Measurements from ENCODE around the gene KIRREL1.

KIRREL1 gene

GRCh38 chr1:158027508-158027907 is 34.1 kb downstream of the KIRREL1 start:
- Histone ChIP-seq H3K4me1 (ENCODE audit: control insufficient read depth, insufficient read depth, low read length) (peaks cover 19% of the 10 kb centered on the region), H3K27me3 (ENCODE audit: control insufficient read depth, insufficient read depth, low read length) (no peaks in the 10 kb centered on the region), H3K9ac (ENCODE audit: low read length) (no peak overlapping the region), H3K36me3 (ENCODE audit: control insufficient read depth, insufficient read depth, low read length) (no peaks in the 10 kb centered on the region), H3K27ac (ENCODE audit: low read depth, low read length) (no peak overlapping the region), H3K4me3 (ENCODE audit: low read length) (no peak overlapping the region)

DNA sequence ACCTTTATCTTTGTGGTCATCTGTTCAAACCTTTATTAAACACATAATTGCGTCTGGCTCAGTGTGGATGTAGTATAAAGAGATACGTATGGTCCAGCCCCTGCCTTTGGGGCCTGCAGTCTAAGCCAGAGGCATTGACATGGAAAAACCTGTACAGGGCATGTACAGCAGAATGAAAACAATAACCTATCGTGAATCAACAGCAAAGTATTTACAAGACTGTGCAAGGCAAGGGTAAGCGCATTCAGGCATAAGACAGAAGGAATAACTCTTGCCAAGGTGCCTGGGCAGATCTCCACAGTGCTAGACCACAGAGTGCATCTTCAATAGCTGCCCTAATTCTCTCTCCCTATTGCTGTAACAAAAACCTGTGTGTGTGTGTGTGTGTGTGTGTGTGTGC is 35.5 kb downstream of the KIRREL1 start:
- Histone ChIP-seq H3K9ac (ENCODE audit: low read length) (no peak overlapping the region), H3K4me3 (ENCODE audit: low read length) (no peak overlapping the region), H3K27ac (ENCODE audit: low read depth, low read length) (peak overlapping the region; percentile 4)

GRCh38 chr1:158035014-158035413 is 41.6 kb downstream of the KIRREL1 start:
- Histone ChIP-seq H3K4me1 (ENCODE audit: control insufficient read depth, insufficient read depth, low read length) (peaks cover 12% of the 10 kb centered on the region), H3K27me3 (ENCODE audit: control insufficient read depth, insufficient read depth, low read length) (no peaks in the 10 kb centered on the region), H3K27ac (ENCODE audit: low read depth, low read length) (no peak overlapping the region), H3K9ac (ENCODE audit: low read length) (no peak overlapping the region), H3K4me3 (ENCODE audit: low read length) (no peak overlapping the region), H3K36me3 (ENCODE audit: control insufficient read depth, insufficient read depth, low read length) (no peaks in the 10 kb centered on the region)

More for the DNA sequence above, 35.5 kb downstream of the KIRREL1 start:
- Histone ChIP-seq H3K4me1 (ENCODE audit: control insufficient read depth, insufficient read depth, low read length) (peaks cover 14% of the 10 kb centered on the region), H3K27me3 (ENCODE audit: control insufficient read depth, insufficient read depth, low read length) (no peaks in the 10 kb centered on the region), H3K36me3 (ENCODE audit: control insufficient read depth, insufficient read depth, low read length) (no peaks in the 10 kb centered on the region)

- Histone ChIP-seq H3K9ac (ENCODE audit: low read length) (no peak overlapping the region), H3K4me3 (ENCODE audit: low read length) (no peak overlapping the region), H3K27ac (ENCODE audit: low read depth, low read length) (no peak overlapping the region), H3K27me3 (ENCODE audit: control insufficient read depth, insufficient read depth, low read length) (no peaks in the 10 kb centered on the region), H3K4me1 (ENCODE audit: control insufficient read depth, insufficient read depth, low read length) (peaks cover 12% of the 10 kb centered on the region), H3K36me3 (ENCODE audit: control insufficient read depth, insufficient read depth, low read length) (no peaks in the 10 kb centered on the region)
These were observed 42.6 kb downstream of the KIRREL1 start for GRCh38 chr1:158035976-158036583.

GRCh38 chr1:158037008-158037865 is 43.8 kb downstream of the KIRREL1 start:
- peaks cover 12% of the 10 kb centered on the region for H3K4me1 ChIP-seq (ENCODE audit: control insufficient read depth, insufficient read depth, low read length)
- no peak overlapping the region for H3K27ac ChIP-seq (ENCODE audit: low read depth, low read length)
- H3K9ac ChIP-seq (ENCODE audit: low read length), result no peak overlapping the region
- H3K4me3 ChIP-seq (ENCODE audit: low read length), result no peak overlapping the region
- no peaks in the 10 kb centered on the region for H3K36me3 ChIP-seq (ENCODE audit: control insufficient read depth, insufficient read depth, low read length)
- no peaks in the 10 kb centered on the region for H3K27me3 ChIP-seq (ENCODE audit: control insufficient read depth, insufficient read depth, low read length)

GRCh38 chr1:158037866-158038359 is 44.5 kb downstream of the KIRREL1 start:
- H3K4me3 ChIP-seq (ENCODE audit: low read length), result no peak overlapping the region
- no peaks in the 10 kb centered on the region for H3K36me3 ChIP-seq (ENCODE audit: control insufficient read depth, insufficient read depth, low read length)
- H3K4me1 ChIP-seq (ENCODE audit: control insufficient read depth, insufficient read depth, low read length), result peaks cover 12% of the 10 kb centered on the region
- no peak overlapping the region for H3K9ac ChIP-seq (ENCODE audit: low read length)
- H3K27me3 ChIP-seq (ENCODE audit: control insufficient read depth, insufficient read depth, low read length), result no peaks in the 10 kb centered on the region
- no peak overlapping the region for H3K27ac ChIP-seq (ENCODE audit: low read depth, low read length)

GRCh38 chr1:158038793-158039192 is 45.3 kb downstream of the KIRREL1 start:
- Histone ChIP-seq H3K36me3 (ENCODE audit: control insufficient read depth, insufficient read depth, low read length) (no peaks in the 10 kb centered on the region), H3K4me1 (ENCODE audit: control insufficient read depth, insufficient read depth, low read length) (peaks cover 18% of the 10 kb centered on the region), H3K27me3 (ENCODE audit: control insufficient read depth, insufficient read depth, low read length) (no peaks in the 10 kb centered on the region), H3K9ac (ENCODE audit: low read length) (no peak overlapping the region), H3K27ac (ENCODE audit: low read depth, low read length) (no peak overlapping the region), H3K4me3 (ENCODE audit: low read length) (no peak overlapping the region)

GRCh38 chr1:158039380-158039779 is 45.9 kb downstream of the KIRREL1 start:
- H3K27me3 ChIP-seq (ENCODE audit: control insufficient read depth, insufficient read depth, low read length), result no peaks in the 10 kb centered on the region
- no peak overlapping the region for H3K27ac ChIP-seq (ENCODE audit: low read depth, low read length)
- peaks cover 19% of the 10 kb centered on the region for H3K4me1 ChIP-seq (ENCODE audit: control insufficient read depth, insufficient read depth, low read length)
- no peak overlapping the region for H3K4me3 ChIP-seq (ENCODE audit: low read length)
- no peaks in the 10 kb centered on the region for H3K36me3 ChIP-seq (ENCODE audit: control insufficient read depth, insufficient read depth, low read length)
- H3K9ac ChIP-seq (ENCODE audit: low read length), result no peak overlapping the region

GRCh38 chr1:158040323-158040722 is 46.9 kb downstream of the KIRREL1 start:
- H3K36me3 ChIP-seq (ENCODE audit: control insufficient read depth, insufficient read depth, low read length), result no peaks in the 10 kb centered on the region
- no peak overlapping the region for H3K9ac ChIP-seq (ENCODE audit: low read length)
- no peak overlapping the region for H3K4me3 ChIP-seq (ENCODE audit: low read length)
- H3K27me3 ChIP-seq (ENCODE audit: control insufficient read depth, insufficient read depth, low read length), result no peaks in the 10 kb centered on the region
- no peak overlapping the region for H3K27ac ChIP-seq (ENCODE audit: low read depth, low read length)
- peaks cover 19% of the 10 kb centered on the region for H3K4me1 ChIP-seq (ENCODE audit: control insufficient read depth, insufficient read depth, low read length)

DNA sequence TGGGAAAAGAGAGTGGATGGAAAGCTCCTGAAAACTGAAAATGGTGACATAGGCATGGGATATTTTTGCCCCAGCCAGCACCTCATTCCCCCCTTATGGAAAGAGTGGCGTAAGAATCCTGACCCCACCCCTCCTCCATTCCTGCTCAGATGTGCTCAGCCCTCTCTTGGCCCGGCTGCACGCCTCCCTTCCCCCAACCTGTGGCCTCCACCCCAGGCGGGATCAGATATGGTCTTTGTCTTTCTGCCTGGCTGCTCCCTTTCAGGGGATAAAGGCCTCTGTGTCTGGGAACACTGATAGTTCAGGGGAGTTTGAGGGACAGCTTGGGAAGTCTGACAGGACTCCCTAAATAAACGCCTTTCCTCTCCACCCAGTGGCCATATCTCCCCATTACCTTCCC is 49.8 kb downstream of the KIRREL1 start:
- no peaks in the 10 kb centered on the region for H3K36me3 ChIP-seq (ENCODE audit: control insufficient read depth, insufficient read depth, low read length)
- no peak overlapping the region for H3K9ac ChIP-seq (ENCODE audit: low read length)
- no peak overlapping the region for H3K4me3 ChIP-seq (ENCODE audit: low read length)
- H3K27ac ChIP-seq (ENCODE audit: low read depth, low read length), result no peak overlapping the region
- H3K4me1 ChIP-seq (ENCODE audit: control insufficient read depth, insufficient read depth, low read length), result peaks cover 7% of the 10 kb centered on the region
- H3K27me3 ChIP-seq (ENCODE audit: control insufficient read depth, insufficient read depth, low read length), result no peaks in the 10 kb centered on the region

GRCh38 chr1:158045639-158046038 is 52.2 kb downstream of the KIRREL1 start:
- H3K27me3 ChIP-seq (ENCODE audit: control insufficient read depth, insufficient read depth, low read length), result no peaks in the 10 kb centered on the region
- peaks cover 14% of the 10 kb centered on the region for H3K4me1 ChIP-seq (ENCODE audit: control insufficient read depth, insufficient read depth, low read length)
- no peak overlapping the region for H3K4me3 ChIP-seq (ENCODE audit: low read length)
- no peak overlapping the region for H3K27ac ChIP-seq (ENCODE audit: low read depth, low read length)
- H3K36me3 ChIP-seq (ENCODE audit: control insufficient read depth, insufficient read depth, low read length), result no peaks in the 10 kb centered on the region
- H3K9ac ChIP-seq (ENCODE audit: low read length), result no peak overlapping the region

DNA sequence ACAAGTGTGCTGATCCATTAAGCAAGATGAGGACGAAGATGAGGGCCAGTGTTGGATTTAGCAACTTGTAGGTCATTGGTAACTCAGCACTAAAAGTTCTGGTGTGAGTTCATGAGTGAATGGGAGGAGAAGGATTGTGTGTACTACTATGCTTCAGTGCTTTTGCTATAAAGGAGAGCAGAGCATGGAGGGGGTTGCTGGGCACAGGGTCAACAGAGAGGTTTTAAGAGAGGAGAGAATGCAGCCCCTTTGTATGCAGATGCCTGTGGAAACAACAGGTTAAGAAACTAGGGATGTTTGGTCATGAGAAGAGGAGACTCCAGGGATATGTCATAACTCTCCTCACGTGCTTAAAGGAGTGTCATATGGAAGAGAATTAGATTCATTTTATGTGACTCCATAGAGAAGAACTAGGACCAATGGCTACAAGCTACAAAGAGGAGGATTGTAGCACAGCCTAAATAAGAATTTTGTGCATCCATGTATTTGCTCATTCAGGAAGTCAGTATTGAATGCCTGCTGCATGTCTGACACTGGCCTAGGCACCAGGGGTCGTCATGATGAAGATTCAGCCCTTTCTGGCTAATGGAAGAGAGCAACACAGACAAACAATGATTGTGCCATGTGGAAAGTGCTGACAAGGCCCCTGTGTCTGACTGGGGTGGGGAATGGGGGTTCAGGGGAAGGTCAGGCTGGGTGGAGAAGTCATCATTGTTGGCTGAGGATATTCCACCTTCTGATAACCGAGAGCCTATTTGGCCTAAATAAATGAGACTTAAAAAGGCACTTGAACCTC is 53.5 kb downstream of the KIRREL1 start:
- Histone ChIP-seq H3K9ac (ENCODE audit: low read length) (no peak overlapping the region), H3K4me3 (ENCODE audit: low read length) (no peak overlapping the region), H3K27me3 (ENCODE audit: control insufficient read depth, insufficient read depth, low read length) (no peaks in the 10 kb centered on the region), H3K27ac (ENCODE audit: low read depth, low read length) (no peak overlapping the region), H3K36me3 (ENCODE audit: control insufficient read depth, insufficient read depth, low read length) (peaks cover 3% of the 10 kb centered on the region), H3K4me1 (ENCODE audit: control insufficient read depth, insufficient read depth, low read length) (peaks cover 14% of the 10 kb centered on the region)
